H1 (cell line): ENCODE measurements around the gene SLX9.

Experiments
- ASH2L ChIP-seq: fragments of 200-600, 300-600 bp; sonication (generic); IDR thresholded peaks from one replicate; pipeline ENCODE4 v1.7.1; 2017; ENCODE audit warnings: low read length
- BRCA1 ChIP-seq: IDR thresholded peaks from 2 replicates; pipeline ENCODE4 v1.6.1; 2012; ENCODE audit warnings: low read depth, low read length, improper control_type of control experiment
- CHD2 ChIP-seq: IDR thresholded peaks from 2 replicates; pipeline ENCODE4 v1.6.1; 2012; ENCODE audit warnings: low read length, improper control_type of control experiment
- SAP30 ChIP-seq: fragments of 300-600 bp; sonication (generic); IDR thresholded peaks from 2 replicates; pipeline ENCODE4 v1.7.1; 2012; ENCODE audit warnings: low read length, moderate library complexity, mild to moderate bottlenecking, inconsistent platforms; ENCODE audit not compliant: insufficient read depth, insufficient replicate concordance
- SP1 ChIP-seq: IDR thresholded peaks from 2 replicates; pipeline ENCODE4 v1.6.1; 2011; ENCODE audit warnings: low read depth, low read length
- TAF1 ChIP-seq: IDR thresholded peaks from 2 replicates; pipeline ENCODE4 v1.6.1; 2011; ENCODE audit warnings: mild to moderate bottlenecking, low read depth, low read length
- TEAD4 ChIP-seq: IDR thresholded peaks from 2 replicates; pipeline ENCODE4 v1.6.1; 2012; ENCODE audit warnings: low read depth, low read length, inconsistent platforms, mixed read lengths
- TF ChIP-seq, protein P1 (sequence below): IDR thresholded peaks from 2 replicates; pipeline ENCODE4 v1.6.1; 2012; ENCODE audit warnings: low read length, inconsistent platforms

DNA sequence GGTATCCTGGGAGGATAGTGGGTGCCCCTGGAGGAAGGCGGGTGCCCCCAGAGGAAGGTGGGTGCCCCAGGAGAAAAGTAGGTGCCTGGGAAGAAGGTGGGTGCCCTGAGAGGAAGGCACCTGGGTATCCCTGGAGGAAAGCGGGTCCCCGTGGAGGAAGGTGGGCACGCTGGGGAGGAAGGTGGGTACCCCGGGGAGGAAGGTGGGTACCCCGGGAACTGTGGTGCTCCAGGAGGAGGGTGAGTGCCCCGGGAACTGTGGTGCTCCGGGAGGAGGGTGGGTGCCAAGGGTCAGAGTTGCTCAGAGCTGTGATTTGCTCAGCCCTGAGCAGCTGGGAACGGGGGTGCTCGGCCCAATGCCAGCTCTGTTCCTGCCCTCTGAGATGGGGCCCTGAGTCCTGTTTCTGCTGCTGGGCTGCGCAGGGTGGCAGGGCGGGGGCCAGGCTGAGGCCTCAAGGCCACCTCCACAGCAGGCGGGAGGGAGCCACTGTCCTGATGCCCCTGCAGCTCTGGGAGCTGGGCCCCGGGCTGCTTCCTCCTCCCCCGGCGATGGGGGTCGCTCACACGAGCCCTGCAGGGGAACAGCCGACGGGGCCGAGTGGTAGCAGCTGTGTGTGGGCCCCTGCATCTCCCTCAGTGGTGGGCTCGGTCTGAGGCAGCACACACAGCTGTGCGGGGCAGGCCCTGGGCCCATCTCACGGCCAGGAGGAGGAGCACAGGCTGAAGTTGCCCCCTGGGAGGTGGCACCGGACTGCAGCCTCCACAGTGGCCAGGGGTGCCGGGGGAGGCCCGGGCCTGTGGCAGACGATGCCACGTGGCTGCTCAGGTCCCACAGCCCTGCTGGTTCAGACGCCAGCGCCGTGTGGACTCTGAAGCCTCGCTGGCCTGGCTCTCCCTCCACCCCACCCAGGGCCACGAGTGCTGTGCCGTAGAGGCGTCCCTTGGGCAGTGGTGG lies 57.4 kb downstream of the SLX9 start:
- TF ChIP-seq ASH2L = no peak
- no peak for TF ChIP-seq TAF1
- TF ChIP-seq SP1 = no peak
- TF ChIP-seq SAP30 = no peak
- TF ChIP-seq, protein P1, sequence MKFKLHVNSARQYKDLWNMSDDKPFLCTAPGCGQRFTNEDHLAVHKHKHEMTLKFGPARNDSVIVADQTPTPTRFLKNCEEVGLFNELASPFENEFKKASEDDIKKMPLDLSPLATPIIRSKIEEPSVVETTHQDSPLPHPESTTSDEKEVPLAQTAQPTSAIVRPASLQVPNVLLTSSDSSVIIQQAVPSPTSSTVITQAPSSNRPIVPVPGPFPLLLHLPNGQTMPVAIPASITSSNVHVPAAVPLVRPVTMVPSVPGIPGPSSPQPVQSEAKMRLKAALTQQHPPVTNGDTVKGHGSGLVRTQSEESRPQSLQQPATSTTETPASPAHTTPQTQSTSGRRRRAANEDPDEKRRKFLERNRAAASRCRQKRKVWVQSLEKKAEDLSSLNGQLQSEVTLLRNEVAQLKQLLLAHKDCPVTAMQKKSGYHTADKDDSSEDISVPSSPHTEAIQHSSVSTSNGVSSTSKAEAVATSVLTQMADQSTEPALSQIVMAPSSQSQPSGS = no peak
- TF ChIP-seq CHD2 = no peak
- no peak for TF ChIP-seq TEAD4
- no peak for TF ChIP-seq BRCA1
